NCI-H1436 treated with DMSO at 0.1 percent for 48 hours (cell line): Measurements from ENCODE around the gene HLA-DMB.

ENCODE experiments used
- DNase-seq: peaks from one replicate; lab custom pipeline; 2025; lab: John Stamatoyannopoulos, UW

The HLA-DMB gene

GRCh38 chr6:32940656-32941213, at the start of gene HLA-DMB:
HLA-DMB (minus strand) TSS chr6:32941028; CDS start chr6:32940807, 221 bp downstream.
- peak; percentile 58 for DNase-seq

- DNase-seq = no peak
Observed at GRCh38 chr6:32989368-32989767, 48.5 kb upstream of the HLA-DMB start.

- peak; percentile 77 for DNase-seq
Observed at GRCh38 chr6:32984622-32985389, 44.0 kb upstream of the HLA-DMB start.

GRCh38 chr6:32983964-32984621, 43.3 kb upstream of the HLA-DMB start:
- no peak for DNase-seq

GRCh38 chr6:32983493-32983848, 42.6 kb upstream of the HLA-DMB start:
- DNase-seq = no peak

GRCh38 chr6:32982702-32983492, 42.1 kb upstream of the HLA-DMB start:
- DNase-seq = no peak

- DNase-seq = no peak
Observed at GRCh38 chr6:32982084-32982701, 41.4 kb upstream of the HLA-DMB start.

GRCh38 chr6:32980488-32981038, 39.7 kb upstream of the HLA-DMB start:
- no peak for DNase-seq

GRCh38 chr6:32979720-32980487, 39.1 kb upstream of the HLA-DMB start:
- no peak for DNase-seq

GRCh38 chr6:32977953-32978324, 37.1 kb upstream of the HLA-DMB start:
- DNase-seq = no peak

- DNase-seq = no peak
Observed at GRCh38 chr6:32977272-32977952, 36.6 kb upstream of the HLA-DMB start.

- no peak for DNase-seq
Observed at GRCh38 chr6:32976334-32977069, 35.7 kb upstream of the HLA-DMB start.

- DNase-seq = no peak
Observed at GRCh38 chr6:32975886-32976285, 35.1 kb upstream of the HLA-DMB start.

- no peak for DNase-seq
Observed at GRCh38 chr6:32974541-32975308, 33.9 kb upstream of the HLA-DMB start.

- no peak for DNase-seq
Observed at GRCh38 chr6:32974016-32974333, 33.1 kb upstream of the HLA-DMB start.

- no peak for DNase-seq
Observed at GRCh38 chr6:32973144-32974015, 32.6 kb upstream of the HLA-DMB start.

GRCh38 chr6:32972353-32973143, 31.7 kb upstream of the HLA-DMB start:
- no peak for DNase-seq
